Keratinocyte (primary cell): ENCODE data around the gene CXXC5.

Experiments used
- EZH2 ChIP-seq: IDR thresholded peaks from one replicate; pipeline ENCODE4 v1.6.1; 2012; ENCODE audit warnings: inconsistent platforms, mild to moderate bottlenecking, low read length, moderate library complexity
- TF ChIP-seq, protein P1 (sequence below), 3 experiments: IDR thresholded peaks in 1 of 3; conservative IDR thresholded peaks in 1 of 3; optimal IDR thresholded peaks in 1 of 3; 2 replicates in 2 of 3; 3 replicates in 1 of 3; pipeline versions ENCODE3 to v1.5.1; 2011; ENCODE audit warnings: low read length in 3 of 3, mild to moderate bottlenecking in 3 of 3, moderate library complexity in 2 of 3, control low read depth in 1 of 3, inconsistent platforms in 1 of 3; ENCODE audit not compliant: insufficient read depth in 2 of 3; ENCODE audit errors: extremely low read depth in 1 of 3

DNA sequence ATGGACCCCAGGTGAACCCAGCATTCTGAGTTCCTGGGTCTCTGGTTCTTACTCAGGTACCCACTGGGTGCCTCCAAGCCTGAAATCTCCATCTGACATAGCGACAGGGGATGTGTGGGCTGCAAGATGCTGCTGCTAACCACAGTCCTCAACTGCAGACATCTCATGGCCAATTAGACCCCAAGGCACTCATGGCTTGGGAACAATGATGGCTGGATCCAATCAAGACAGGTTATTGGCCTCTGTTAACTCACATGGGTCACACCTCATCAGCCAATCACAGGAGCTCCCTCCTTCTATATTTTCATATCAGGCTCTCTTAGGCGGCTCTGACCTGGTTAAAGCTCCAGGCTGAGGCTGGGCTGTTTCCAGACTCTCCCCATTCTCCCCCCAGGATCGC is 57.0 kb downstream of the CXXC5 start:
- TF ChIP-seq, protein P1, sequence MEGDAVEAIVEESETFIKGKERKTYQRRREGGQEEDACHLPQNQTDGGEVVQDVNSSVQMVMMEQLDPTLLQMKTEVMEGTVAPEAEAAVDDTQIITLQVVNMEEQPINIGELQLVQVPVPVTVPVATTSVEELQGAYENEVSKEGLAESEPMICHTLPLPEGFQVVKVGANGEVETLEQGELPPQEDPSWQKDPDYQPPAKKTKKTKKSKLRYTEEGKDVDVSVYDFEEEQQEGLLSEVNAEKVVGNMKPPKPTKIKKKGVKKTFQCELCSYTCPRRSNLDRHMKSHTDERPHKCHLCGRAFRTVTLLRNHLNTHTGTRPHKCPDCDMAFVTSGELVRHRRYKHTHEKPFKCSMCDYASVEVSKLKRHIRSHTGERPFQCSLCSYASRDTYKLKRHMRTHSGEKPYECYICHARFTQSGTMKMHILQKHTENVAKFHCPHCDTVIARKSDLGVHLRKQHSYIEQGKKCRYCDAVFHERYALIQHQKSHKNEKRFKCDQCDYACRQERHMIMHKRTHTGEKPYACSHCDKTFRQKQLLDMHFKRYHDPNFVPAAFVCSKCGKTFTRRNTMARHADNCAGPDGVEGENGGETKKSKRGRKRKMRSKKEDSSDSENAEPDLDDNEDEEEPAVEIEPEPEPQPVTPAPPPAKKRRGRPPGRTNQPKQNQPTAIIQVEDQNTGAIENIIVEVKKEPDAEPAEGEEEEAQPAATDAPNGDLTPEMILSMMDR (optimal IDR thresholded peaks at IDR 0.05 in 1 of 3, IDR thresholded peaks at IDR 0.05 in 1 of 3, conservative IDR thresholded peaks at IDR 0.05 in 1 of 3; ENCODE audit: extremely low read depth in 1 of 3, insufficient read depth in 2 of 3, low read length in 3 of 3): no peak
- no peak for TF ChIP-seq EZH2
